HL-60 (cell line): ENCODE results near the gene TRIP4.
A peak's percentile ranks its signal among the peaks of the same experiment; 100 is the strongest.

Experiments
- DNase-seq, 2 experiments: peaks; one replicate each; pipeline ENCODE4 v3.0.0-alpha.2; 2010 to 2020; ENCODE audit warnings: low read depth in 1 of 2, low spot score in 1 of 2
- H3K27ac ChIP-seq: fragments of 250-450 bp; sonication (Bioruptor Pico); replicated peaks from 2 replicates; pipeline ENCODE4 v1.5.1; 2020; ENCODE audit warnings: mild to moderate bottlenecking, moderate library complexity
- H3K27me3 ChIP-seq: fragments of 250-450 bp; sonication (Bioruptor Pico); 2 replicates; pipeline ENCODE4 v1.5.1; 2021; ENCODE audit warnings: mild to moderate bottlenecking, moderate library complexity; ENCODE audit not compliant: insufficient read depth, poor library complexity, severe bottlenecking
- H3K4me3 ChIP-seq: replicated peaks from 2 replicates; pipeline ENCODE4 v1.5.1; 2011; ENCODE audit warnings: mild to moderate bottlenecking, control low read depth, low read length; ENCODE audit not compliant: insufficient read depth
- CTCF ChIP-seq: IDR thresholded peaks from one replicate; pipeline ENCODE4 v1.5.1; 2011; ENCODE audit warnings: low read length, control low read depth, inconsistent platforms; ENCODE audit not compliant: insufficient read depth
- GABPA ChIP-seq: IDR thresholded peaks from 2 replicates; pipeline ENCODE4 v1.6.1; 2012; ENCODE audit warnings: low read depth
- POLR2AphosphoS5 ChIP-seq: IDR thresholded peaks from 2 replicates; pipeline ENCODE4 v1.6.1; 2012; ENCODE audit warnings: low read depth
- REST ChIP-seq: IDR thresholded peaks from 2 replicates; pipeline ENCODE4 v1.6.1; 2012; ENCODE audit warnings: low read depth; ENCODE audit not compliant: insufficient replicate concordance
- SPI1 ChIP-seq: IDR thresholded peaks from 2 replicates; pipeline ENCODE4 v1.6.1; 2012; ENCODE audit warnings: low read depth, mild to moderate bottlenecking, borderline replicate concordance

Gene TRIP4

GRCh38 chr15:64453689-64454037 lies 66.0 kb downstream of the TRIP4 start:
- H3K27me3 ChIP-seq, result no peaks in the 10 kb centered on the region
- DNase-seq, result no peak
- no peak overlapping the region for H3K27ac ChIP-seq
- no peak overlapping the region for H3K4me3 ChIP-seq
- TF ChIP-seq REST (no peak), POLR2AphosphoS5 (no peak), CTCF (no peak), GABPA (no peak), SPI1 (no peak)

- DNase-seq, result no peak
- Histone ChIP-seq H3K27me3 (no peaks in the 10 kb centered on the region), H3K4me3 (no peak overlapping the region), H3K27ac (no peak overlapping the region)
- TF ChIP-seq POLR2AphosphoS5 (no peak), REST (no peak)
Observed at GRCh38 chr15:64454282-64454681, 66.6 kb downstream of the TRIP4 start.

GRCh38 chr15:64455961-64456371 lies 68.3 kb downstream of the TRIP4 start:
- H3K27ac ChIP-seq, result peak overlapping the region; percentile 71
- H3K4me3 ChIP-seq, result no peak overlapping the region
- TF ChIP-seq SPI1, result peak; percentile 61; the same call in 1 of the 2 replicates
- TF ChIP-seq CTCF, result no peak
- DNase-seq, result peak in 1 of 2 experiments; percentile 89
- H3K27me3 ChIP-seq, result no peaks in the 10 kb centered on the region

- H3K4me3 ChIP-seq, result no peak overlapping the region
- TF ChIP-seq CTCF, result no peak
- TF ChIP-seq SPI1, result peak; percentile 85; the same call in 1 of the 2 replicates
- TF ChIP-seq REST, result no peak
- no peak for TF ChIP-seq GABPA
- DNase-seq, result peak in 1 of 2 experiments; percentile 57
- peak overlapping the region; percentile 71 for H3K27ac ChIP-seq
- H3K27me3 ChIP-seq, result no peaks in the 10 kb centered on the region
Observed at GRCh38 chr15:64456634-64457108, 69.0 kb downstream of the TRIP4 start.
